Activated CD8-positive, alpha-beta memory T cell treated with anti-CD3 and anti-CD28 coated beads, Interleukin-2, amount 50 U/mL, for 1 hour (primary cell): ENCODE results near the gene VSIG1.

Experiments
- DNase-seq: peaks from one replicate; pipeline ENCODE4 v3.0.0-alpha.2; 2020; ENCODE audit errors: extremely low read depth

Gene VSIG1

GRCh38 chrX:108044554-108045256 lies at the start of gene VSIG1:
VSIG1 (plus strand) TSS chrX:108045065; CDS start chrX:108045131, 66 bp downstream.
- no peak for DNase-seq

GRCh38 chrX:107996124-107996523 lies 48.7 kb upstream of the VSIG1 start:
- DNase-seq: no peak

DNA sequence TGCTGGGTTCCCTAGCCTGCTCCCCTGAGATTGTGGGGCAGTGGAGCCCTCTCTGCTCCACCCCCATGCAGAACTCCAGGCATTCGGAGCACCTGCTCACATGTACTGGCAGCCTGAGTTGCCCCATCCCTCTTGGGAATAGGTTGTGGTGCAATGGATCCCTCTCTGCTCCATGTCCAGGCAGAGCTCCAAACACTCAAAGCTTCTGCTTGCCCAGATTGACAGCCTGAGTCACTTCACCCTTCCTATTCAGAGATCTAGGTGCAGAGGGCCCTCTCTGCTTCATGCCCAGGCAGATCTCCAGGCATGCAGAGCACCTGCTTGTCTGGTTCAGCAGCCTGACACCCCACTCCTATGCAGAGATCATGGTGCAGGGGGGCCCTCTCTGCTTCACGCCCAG lies 44.1 kb upstream of the VSIG1 start:
- no peak for DNase-seq

DNA sequence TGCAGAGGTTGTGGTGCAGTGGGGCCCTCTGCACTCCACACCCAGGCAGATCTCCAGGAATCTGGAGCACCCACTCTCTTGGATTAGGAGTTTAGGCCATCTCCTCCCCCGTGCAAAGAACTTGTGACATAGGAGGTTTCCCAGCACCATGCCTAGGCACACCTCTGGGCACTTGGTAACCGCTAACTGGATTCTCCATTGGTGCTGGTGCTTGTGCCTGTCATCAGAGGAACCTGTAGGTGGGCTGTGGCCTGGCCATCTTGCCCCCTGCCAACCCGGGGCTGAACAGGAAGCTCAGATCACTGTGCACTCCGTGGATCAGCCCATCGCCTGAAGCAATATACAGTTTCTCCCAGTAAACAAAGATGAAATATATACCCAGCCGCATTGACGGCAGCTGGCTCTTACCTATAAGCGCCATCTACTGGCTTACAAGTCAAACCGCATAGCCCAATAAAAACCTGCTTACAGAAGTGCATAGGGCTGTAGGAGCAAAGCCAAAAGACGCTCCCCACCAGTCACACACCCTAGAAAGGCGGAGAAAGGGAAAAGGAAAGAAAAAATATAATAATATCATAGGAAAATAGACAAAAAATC lies 43.5 kb upstream of the VSIG1 start:
- no peak for DNase-seq

- DNase-seq: peak; percentile 31
Measured at GRCh38 chrX:108018656-108019381, 26.0 kb upstream of the VSIG1 start.

GRCh38 chrX:108019382-108019875 lies 25.4 kb upstream of the VSIG1 start:
- no peak for DNase-seq

- no peak for DNase-seq
Measured at GRCh38 chrX:108020631-108021030, 24.2 kb upstream of the VSIG1 start.

DNA sequence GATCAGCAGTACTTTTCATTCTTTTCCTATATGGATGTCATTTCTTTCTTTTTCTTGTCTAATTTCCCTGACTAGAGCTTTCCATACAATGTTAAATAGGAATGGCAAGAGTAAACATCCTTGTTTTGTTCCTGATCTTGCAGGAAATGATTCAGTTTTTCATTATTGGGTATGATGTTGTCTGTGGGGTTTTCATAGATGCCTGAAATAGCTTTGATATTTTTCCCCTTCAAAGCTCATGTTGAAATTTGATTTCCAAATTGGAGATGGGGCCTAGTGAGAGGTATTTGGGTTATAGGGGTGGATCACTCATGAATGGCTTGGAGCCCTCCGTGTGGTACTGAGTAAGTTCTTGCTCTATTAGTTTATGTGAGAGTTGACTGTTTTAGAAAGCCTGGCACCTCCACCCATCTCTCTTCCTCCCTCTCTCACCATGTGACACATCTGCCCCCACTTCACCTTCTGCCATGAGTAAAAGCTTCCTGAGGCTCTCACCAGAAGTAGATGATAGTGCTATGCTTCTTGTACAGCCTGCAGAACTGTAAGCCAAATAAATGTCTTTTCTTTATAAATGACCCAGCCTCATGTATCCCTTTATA lies 22.3 kb upstream of the VSIG1 start:
- no peak for DNase-seq

GRCh38 chrX:108025376-108025775 lies 19.5 kb upstream of the VSIG1 start:
- no peak for DNase-seq

GRCh38 chrX:108025954-108026600 lies 18.8 kb upstream of the VSIG1 start:
- DNase-seq: no peak

- DNase-seq: no peak
Measured at GRCh38 chrX:108028854-108029253, 16.0 kb upstream of the VSIG1 start.

DNA sequence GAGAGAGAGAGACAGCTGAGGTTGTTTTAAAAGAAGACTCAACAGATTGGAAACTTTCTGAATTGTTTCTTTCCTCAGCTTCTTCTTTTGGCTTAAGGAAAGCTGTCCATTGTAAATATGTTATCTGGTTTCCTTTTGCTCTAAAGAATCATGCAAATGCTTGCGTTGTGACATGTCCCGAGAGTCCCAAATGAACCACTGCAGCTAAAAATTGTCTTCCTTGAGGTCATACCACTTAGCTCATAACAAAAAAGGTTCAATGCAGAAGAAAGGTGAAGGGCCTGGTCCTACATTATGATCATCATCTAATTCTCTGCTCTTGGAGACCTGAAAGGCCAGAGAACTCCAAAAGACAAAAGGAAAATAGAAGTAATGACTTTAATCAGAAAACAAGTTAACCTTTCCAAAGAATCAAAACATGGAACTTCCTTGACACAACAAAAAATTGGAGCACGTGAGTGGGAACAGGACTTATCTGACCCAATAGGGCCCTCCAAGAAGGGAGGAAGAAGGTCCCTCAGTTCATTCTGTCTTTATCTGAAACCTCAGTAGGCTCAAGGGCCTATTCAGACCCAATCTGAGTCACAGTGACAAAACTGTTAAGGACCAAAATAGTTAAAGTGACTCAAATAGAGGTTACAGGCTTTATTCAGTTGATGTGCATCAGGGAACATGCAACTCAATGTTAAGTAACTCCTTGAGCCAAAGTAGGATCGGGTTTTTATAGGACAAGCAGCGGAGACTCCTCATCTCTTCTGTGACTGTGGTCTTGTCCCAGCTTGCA lies 14.7 kb upstream of the VSIG1 start:
- no peak for DNase-seq

DNA sequence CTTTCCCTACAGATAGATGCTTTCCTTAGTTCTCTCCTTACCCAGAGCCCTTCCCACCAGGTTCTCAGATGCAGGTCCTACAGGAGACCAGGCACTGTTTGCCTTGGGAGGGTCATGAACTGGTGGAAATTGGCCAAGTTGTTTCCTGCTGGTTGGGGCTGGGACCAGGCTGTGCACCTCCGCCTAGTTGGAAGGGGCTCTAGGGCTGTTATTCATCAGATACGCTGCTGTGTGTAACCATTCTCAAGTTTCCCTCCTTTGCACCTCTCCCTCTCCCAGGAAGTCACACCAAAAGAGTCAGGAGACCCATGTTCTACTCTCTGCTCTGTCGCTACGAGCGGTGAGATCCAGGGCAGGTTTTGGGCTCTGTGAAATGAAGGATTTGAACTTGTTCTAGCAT lies 11.9 kb upstream of the VSIG1 start:
- DNase-seq: no peak

DNA sequence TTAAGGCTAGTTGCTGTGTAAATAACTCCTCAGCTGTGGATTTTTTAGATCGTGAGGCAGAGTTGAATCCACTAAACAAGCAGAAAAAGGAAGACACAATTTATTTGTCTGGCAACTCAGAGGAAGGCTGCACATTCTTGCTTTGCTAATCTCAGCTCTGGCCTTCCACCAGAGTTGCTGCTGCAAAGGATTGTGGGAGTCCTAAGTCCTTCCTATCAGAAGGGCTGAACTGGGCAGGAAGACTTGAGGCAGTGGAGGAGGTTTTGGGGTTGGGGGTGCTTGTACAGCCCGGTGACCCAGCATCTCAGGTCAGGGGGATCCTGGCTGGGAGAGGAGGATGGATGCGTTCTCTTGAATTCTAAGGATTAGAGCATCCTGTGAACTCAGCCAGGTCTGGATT lies 11.0 kb upstream of the VSIG1 start:
- DNase-seq: no peak

DNA sequence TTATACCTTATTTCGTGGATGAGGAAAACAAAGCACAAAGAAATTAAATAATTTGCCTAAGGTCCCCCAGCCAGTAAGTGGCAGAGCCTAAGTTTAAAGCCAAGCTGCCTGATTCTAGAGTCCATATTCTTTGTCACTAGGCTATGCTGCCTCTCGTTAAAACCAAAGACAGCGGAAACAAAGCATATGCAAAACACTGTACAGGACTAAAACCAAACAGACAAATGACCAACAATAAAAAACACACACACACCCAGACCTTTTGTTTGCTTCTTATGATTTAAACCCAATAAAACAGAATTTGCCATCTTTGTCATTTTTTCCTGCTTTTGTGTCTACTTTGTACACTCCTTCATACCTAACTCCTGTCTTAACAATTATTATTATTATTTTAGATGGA lies 10.1 kb upstream of the VSIG1 start:
- no peak for DNase-seq

DNA sequence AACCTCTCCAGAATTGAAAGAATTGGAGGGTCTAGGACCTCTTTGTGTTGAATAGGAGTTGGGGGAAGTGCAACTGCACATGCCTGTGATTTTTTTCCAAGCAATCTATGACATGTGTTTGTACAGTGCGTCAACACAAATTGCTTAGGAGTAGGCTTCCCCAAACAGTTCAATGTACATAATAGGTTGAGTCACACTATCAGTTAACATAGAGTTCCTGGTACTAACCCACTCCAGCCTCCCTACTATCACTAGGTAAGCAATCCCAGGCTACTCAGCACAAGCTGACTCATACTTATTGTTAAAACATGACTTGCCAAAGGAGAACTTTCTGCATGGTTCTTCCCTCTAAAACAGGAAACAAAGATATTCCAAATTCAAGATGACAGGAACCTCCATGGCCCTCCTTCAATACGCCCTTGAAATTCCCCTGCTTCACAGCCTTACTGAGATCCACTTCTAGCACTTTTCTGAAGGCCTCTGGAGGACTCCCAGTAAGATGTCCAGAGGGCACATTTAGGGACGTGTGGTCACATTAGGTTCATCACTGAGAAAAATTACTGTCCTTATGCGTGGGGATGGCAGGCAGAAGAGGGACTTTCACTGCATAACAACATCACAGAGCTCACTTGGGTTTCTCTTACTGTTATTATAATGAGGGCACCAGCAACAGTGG lies 8.4 kb upstream of the VSIG1 start:
- no peak for DNase-seq

GRCh38 chrX:108049649-108050048 lies 4.8 kb downstream of the VSIG1 start:
- DNase-seq: no peak

GRCh38 chrX:108053218-108053617 lies 8.4 kb downstream of the VSIG1 start:
- DNase-seq: no peak

GRCh38 chrX:108055546-108055945 lies 10.7 kb downstream of the VSIG1 start:
- no peak for DNase-seq

DNA sequence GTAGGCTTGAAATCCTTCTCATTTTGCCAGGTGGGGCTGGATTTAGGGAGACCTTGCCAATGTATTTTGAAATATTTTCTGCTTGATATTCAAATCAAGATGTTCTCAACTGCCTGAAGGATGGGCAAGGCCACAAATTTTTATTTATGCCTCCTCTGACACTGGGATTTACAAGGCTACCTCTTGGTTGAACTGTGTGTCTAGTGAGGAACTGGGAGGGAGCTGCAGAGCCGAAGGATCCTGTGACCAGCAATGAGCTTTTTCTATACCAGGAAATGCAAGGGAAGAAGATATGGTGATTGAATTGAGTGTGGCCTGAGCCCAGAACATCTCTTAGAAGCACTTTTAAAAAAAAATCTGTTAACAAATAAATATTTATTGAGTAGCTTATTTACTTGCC lies 14.9 kb downstream of the VSIG1 start:
- DNase-seq: no peak

- no peak for DNase-seq
Measured at GRCh38 chrX:108064001-108064400, 19.1 kb downstream of the VSIG1 start.
